K562 (cell line): ENCODE measurements around the gene TEX54. TPM values are rescaled to one million over a fixed set of nuclear protein-coding genes. Genes with fewer than 3 reads are reported as not detected.

ENCODE experiments used
- BHLHE40 ChIP-seq: IDR thresholded peaks from 2 replicates; pipeline ENCODE4 v1.6.1; 2011; ENCODE audit warnings: low read length, improper control_type of control experiment
- BRCA1 ChIP-seq, 2 experiments: fragments of 450-650 bp in 1 of 2; sonication (generic) in 1 of 2; formaldehyde crosslinking in 1 of 2; IDR thresholded peaks; 2 replicates each; pipeline versions ENCODE4 v1.5.0 to v1.6.1; 2017 to 2020; ENCODE audit warnings: mild to moderate bottlenecking in 1 of 2, missing genetic modification reagents in 1 of 2
- EHMT2 ChIP-seq: fragments of 450-650 bp; IDR thresholded peaks from 2 replicates; pipeline ENCODE4 v1.6.1; 2018; ENCODE audit warnings: antibody characterized with exemption
- ELF2 ChIP-seq: fragments of 250-450 bp; sonication (Bioruptor Pico); IDR thresholded peaks from 2 replicates; pipeline ENCODE4 v1.5.0; 2021; ENCODE audit warnings: mild to moderate bottlenecking
- HSF4 ChIP-seq: fragments of 250-450 bp; sonication (Bioruptor Pico); IDR thresholded peaks from 2 replicates; pipeline ENCODE4 v2.1.2; 2022; ENCODE audit warnings: mild to moderate bottlenecking, moderate library complexity, borderline replicate concordance
- KAT7 ChIP-seq: sonication (generic); formaldehyde crosslinking; IDR thresholded peaks from 2 replicates; pipeline ENCODE4 v1.8.0; 2022; ENCODE audit warnings: missing genetic modification reagents, mild to moderate bottlenecking, borderline replicate concordance
- MAX ChIP-seq: sonication (generic); formaldehyde crosslinking; IDR thresholded peaks from 2 replicates; pipeline ENCODE4 v1.9.0; 2022; ENCODE audit warnings: mild to moderate bottlenecking, missing genetic modification reagents
- MTA3 ChIP-seq: fragments of 450-650 bp; formaldehyde crosslinking; IDR thresholded peaks from 2 replicates; pipeline ENCODE4 v1.6.1; 2017; ENCODE audit warnings: mild to moderate bottlenecking, borderline replicate concordance
- NCOA4 ChIP-seq: fragments of 450-650 bp; IDR thresholded peaks from 2 replicates; pipeline ENCODE4 v1.6.1; 2018; ENCODE audit warnings: mild to moderate bottlenecking; ENCODE audit not compliant: partially characterized antibody
- PHB2 ChIP-seq: fragments of 450-650 bp; IDR thresholded peaks from 2 replicates; pipeline ENCODE4 v1.6.1; 2017; ENCODE audit warnings: low read depth
- RBM14 ChIP-seq: fragments of 200-400 bp; formaldehyde crosslinking; IDR thresholded peaks from 2 replicates; pipeline ENCODE4 v1.6.1; 2018; ENCODE audit warnings: low read depth, mild to moderate bottlenecking, low read length, moderate library complexity, borderline replicate concordance; ENCODE audit not compliant: insufficient read depth
- SMARCE1 ChIP-seq: fragments of 450-650 bp; IDR thresholded peaks from 2 replicates; pipeline ENCODE4 v1.7.1; 2016; ENCODE audit warnings: mild to moderate bottlenecking
- SP1 ChIP-seq: sonication (generic); formaldehyde crosslinking; IDR thresholded peaks from 2 replicates; pipeline ENCODE4 v1.8.1; 2022; ENCODE audit warnings: mild to moderate bottlenecking, missing genetic modification reagents
- TEAD4 ChIP-seq, 2 experiments: sonication (generic) in 1 of 2; formaldehyde crosslinking in 1 of 2; IDR thresholded peaks; 2 replicates each; pipeline versions ENCODE4 v1.6.1 to v1.8.0; 2012 to 2022; ENCODE audit warnings: borderline replicate concordance in 1 of 2, inconsistent platforms in 1 of 2, low read length in 1 of 2, mild to moderate bottlenecking in 1 of 2, missing genetic modification reagents in 1 of 2
- TRIM25 ChIP-seq: fragments of 450-650 bp; IDR thresholded peaks from 2 replicates; pipeline ENCODE4 v1.7.0; 2016; ENCODE audit warnings: borderline replicate concordance
- U2AF1 ChIP-seq: fragments of 200-400 bp; formaldehyde crosslinking; optimal IDR thresholded peaks from 2 replicates; pipeline ENCODE3; 2017; ENCODE audit warnings: mild to moderate bottlenecking, low read depth, low read length, moderate library complexity
- ZNF24 ChIP-seq: fragments of 450-650 bp; IDR thresholded peaks from 2 replicates; pipeline ENCODE4 v1.6.1; 2016
- ZNF347 ChIP-seq: fragments of 450-650 bp; formaldehyde crosslinking; IDR thresholded peaks from 2 replicates; pipeline ENCODE4 v1.4.0; 2020; ENCODE audit warnings: low read depth, mild to moderate bottlenecking, moderate library complexity
- ZNF449 ChIP-seq: fragments of 250-450 bp; sonication (Bioruptor Pico); IDR thresholded peaks from 2 replicates; pipeline ENCODE4 v1.8.0; 2022; ENCODE audit warnings: moderate library complexity, mild to moderate bottlenecking, inconsistent platforms
- ZNF668 ChIP-seq: fragments of 250-450 bp; sonication (Bioruptor Pico); IDR thresholded peaks from 2 replicates; pipeline ENCODE4 v1.8.0; 2022; ENCODE audit warnings: mild to moderate bottlenecking, inconsistent platforms
- ZNF695 ChIP-seq: fragments of 450-650 bp; formaldehyde crosslinking; IDR thresholded peaks from 2 replicates; pipeline ENCODE4 v1.4.0; 2020; ENCODE audit warnings: mild to moderate bottlenecking, moderate library complexity
- polyA plus RNA-seq, 8 experiments: library from polyadenylated mRNA; depleted of rRNA in 4 of 8; stranded (reverse) in 5 of 8; unstranded in 3 of 8; fragments of >200 nt; fragmentation: Nextera tagmentation in 2 of 8; fragmentation: Illumina TruSeq in 1 of 8; extraction: Ambion mirVana in 2 of 8; extraction: Trizol in 1 of 8; gene quantifications; 2 replicates each; pipeline versions ENCODE4 v1.2.1 to v1.2.3, GENCODE V29; 2011 to 2014; ENCODE audit warnings: inconsistent platforms in 1 of 8, missing spikeins in 1 of 8
- total RNA-seq, 7 experiments: library from RNA; depleted of rRNA in 6 of 7; stranded (reverse); fragments of >200 nt in 6 of 7; fragmentation: Illumina TruSeq in 2 of 7; extraction: Trizol in 2 of 7; gene quantifications; 2 replicates each; pipeline versions ENCODE4 v1.2.1 to v1.2.3, GENCODE V29; 2011 to 2021; ENCODE audit warnings: low replicate concordance in 1 of 7
- TF ChIP-seq, protein P1 (sequence below): sonication (generic); formaldehyde crosslinking; IDR thresholded peaks from 2 replicates; pipeline ENCODE4 v1.5.0; 2020; ENCODE audit warnings: missing genetic modification reagents
- TF ChIP-seq, protein P2 (sequence below): fragments of 450-650 bp; IDR thresholded peaks from 2 replicates; pipeline ENCODE4 v1.6.1; 2016; ENCODE audit warnings: missing biosample characterization, missing genetic modification characterization

Gene TEX54
- total and polyA plus RNA-seq, 9 of the 15 experiments (the other 6 are each of a cell fraction or from before 2014, with no cell fraction given), result not detected

- peak; percentile 54 for TF ChIP-seq TEAD4 (IDR thresholded peaks at IDR 0.05; ENCODE audit: low read length)
- TF ChIP-seq TEAD4 (CRISPR knock-in tag; IDR thresholded peaks at IDR 0.05; ENCODE audit: borderline replicate concordance), result no peak
- TF ChIP-seq ZNF24, result no peak
- TF ChIP-seq EHMT2, result no peak
- TF ChIP-seq MTA3, result 0 out of 2 replicates have a peak, but pooled peaks have one; percentile 47
- TF ChIP-seq, protein P1, sequence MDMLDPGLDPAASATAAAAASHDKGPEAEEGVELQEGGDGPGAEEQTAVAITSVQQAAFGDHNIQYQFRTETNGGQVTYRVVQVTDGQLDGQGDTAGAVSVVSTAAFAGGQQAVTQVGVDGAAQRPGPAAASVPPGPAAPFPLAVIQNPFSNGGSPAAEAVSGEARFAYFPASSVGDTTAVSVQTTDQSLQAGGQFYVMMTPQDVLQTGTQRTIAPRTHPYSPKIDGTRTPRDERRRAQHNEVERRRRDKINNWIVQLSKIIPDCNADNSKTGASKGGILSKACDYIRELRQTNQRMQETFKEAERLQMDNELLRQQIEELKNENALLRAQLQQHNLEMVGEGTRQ, result no peak
- no peak for TF ChIP-seq HSF4 (CRISPR knock-in tag)
- no peak for TF ChIP-seq U2AF1
- no peak for TF ChIP-seq SMARCE1
- TF ChIP-seq MAX, result no peak
- TF ChIP-seq RBM14, result no peak
- TF ChIP-seq PHB2, result no peak
- no peak for TF ChIP-seq BRCA1 (IDR thresholded peaks at IDR 0.05)
- TF ChIP-seq BRCA1 (CRISPR knock-in tag; IDR thresholded peaks at IDR 0.05), result no peak
- TF ChIP-seq NCOA4, result no peak
- no peak for TF ChIP-seq ZNF668 (CRISPR knock-in tag)
- TF ChIP-seq, protein P2, sequence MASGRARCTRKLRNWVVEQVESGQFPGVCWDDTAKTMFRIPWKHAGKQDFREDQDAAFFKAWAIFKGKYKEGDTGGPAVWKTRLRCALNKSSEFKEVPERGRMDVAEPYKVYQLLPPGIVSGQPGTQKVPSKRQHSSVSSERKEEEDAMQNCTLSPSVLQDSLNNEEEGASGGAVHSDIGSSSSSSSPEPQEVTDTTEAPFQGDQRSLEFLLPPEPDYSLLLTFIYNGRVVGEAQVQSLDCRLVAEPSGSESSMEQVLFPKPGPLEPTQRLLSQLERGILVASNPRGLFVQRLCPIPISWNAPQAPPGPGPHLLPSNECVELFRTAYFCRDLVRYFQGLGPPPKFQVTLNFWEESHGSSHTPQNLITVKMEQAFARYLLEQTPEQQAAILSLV (tag), result no peak
- TF ChIP-seq BHLHE40, result no peak
- no peak; the same call in 1 of the 2 replicates for TF ChIP-seq KAT7 (CRISPR knock-in tag)
- TF ChIP-seq ELF2 (CRISPR knock-in tag), result 0 out of 2 replicates have a peak, but pooled peaks have one; percentile 20
- no peak for TF ChIP-seq ZNF449 (CRISPR knock-in tag)
- no peak for TF ChIP-seq TRIM25
- peak; percentile 85; the same call in 1 of the 2 replicates for TF ChIP-seq ZNF695 (CRISPR knock-in tag)
- no peak for TF ChIP-seq ZNF347
- no peak for TF ChIP-seq SP1
These were observed 18.5 kb upstream of the TEX54 start (continued) for GRCh38 chr11:62850911-62851806.
